Uterus (tissue), 4 donors: ENCODE measurements around the gene E2F7. TPM values are rescaled to one million over a fixed set of nuclear protein-coding genes. Genes with fewer than 3 reads are reported as not detected.

ENCODE experiments used
- DNase-seq, 2 donors: peaks; one replicate each; pipeline ENCODE4 v3.0.0-alpha.2; 2019 to 2020
- H3K27ac ChIP-seq, 2 donors: fragments of 200-600 bp; sonication (generic); 1 replicate in 1 of 2; 2 replicates in 1 of 2; pipeline ENCODE4 v1.5.1; 2016 to 2018
- H3K27me3 ChIP-seq, 2 donors: fragments of 200-600 bp; sonication (generic); one replicate each; pipeline ENCODE4 v1.5.1; 2018 to 2019; ENCODE audit warnings: control low read depth in 1 of 2
- H3K36me3 ChIP-seq, 2 donors: fragments of 200-600 bp; sonication (generic); one replicate each; pipeline ENCODE4 v1.5.1; 2019; ENCODE audit warnings: control low read depth in 1 of 2
- H3K4me1 ChIP-seq, 2 donors: fragments of 200-600 bp; sonication (generic); one replicate each; pipeline ENCODE4 v1.5.1; 2018 to 2019; ENCODE audit warnings: control low read depth in 1 of 2
- H3K4me3 ChIP-seq, 2 donors: fragments of 200-600 bp; sonication (generic); 1 replicate in 1 of 2; 2 replicates in 1 of 2; pipeline ENCODE4 v1.5.1; 2018 to 2019; ENCODE audit warnings: mild to moderate bottlenecking in 1 of 2
- H3K9me3 ChIP-seq, 2 donors: fragments of 200-600 bp; sonication (generic); one replicate each; pipeline ENCODE4 v1.5.1; 2019; ENCODE audit warnings: control low read depth in 1 of 2
- POLR2A ChIP-seq, 2 donors: fragments of 450-650 bp; IDR thresholded peaks; one replicate each; pipeline ENCODE4 v1.6.1; 2016; ENCODE audit warnings: antibody characterized with exemption in 2 of 2, mild to moderate bottlenecking in 1 of 2, moderate library complexity in 1 of 2
- intact Hi-C: fragments of 100-400 bp; cut with DNase I; formaldehyde crosslinking; loops from one replicate; pipeline ENCODE4 v1.15.1; 2023; ENCODE audit warnings: low total_unique reads
- total RNA-seq, 4 donors: library from RNA; depleted of rRNA in 3 of 4; stranded (reverse); fragments of >200 nt in 3 of 4; gene quantifications; one replicate each; pipeline versions ENCODE4 v1.1.0 to v1.2.4, GENCODE V29; 2014 to 2023
- TF ChIP-seq, protein P1 (sequence below), 4 experiments: fragments of 200-600 bp in 2 of 4; fragments of 450-650 bp in 2 of 4; sonication (generic) in 2 of 4; IDR thresholded peaks; one replicate each; pipeline ENCODE4 v1.5.1; 2016 to 2019; ENCODE audit warnings: antibody characterized with exemption in 4 of 4, mild to moderate bottlenecking in 2 of 4, moderate library complexity in 1 of 4
- donor health status: DM: yes; HTN: yes; CAD: no.

Gene E2F7
- total RNA-seq, 4 donors from 2014 or later: 5.9 TPM; not detected in 3

DNA sequence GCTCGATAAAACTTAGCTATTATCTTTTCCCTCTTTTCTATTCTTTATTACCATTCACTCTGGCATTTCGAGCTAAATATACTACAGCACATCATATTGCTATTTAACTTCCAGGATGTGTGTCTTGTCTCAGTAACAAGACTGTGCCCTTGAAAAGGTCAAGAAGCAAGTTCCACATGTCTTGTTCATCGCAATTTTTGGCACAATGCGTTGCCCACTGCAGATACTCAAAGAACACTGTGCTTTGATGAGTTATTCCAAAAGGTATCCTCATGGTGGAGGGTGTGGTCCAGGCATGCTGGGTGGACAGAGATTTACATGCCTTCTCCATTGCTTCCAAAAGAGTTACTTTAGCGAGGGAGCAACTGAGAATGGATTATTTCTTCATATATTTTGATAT is 6.6 kb downstream of the E2F7 start:
- no peak for DNase-seq
- Histone ChIP-seq H3K4me1 (no peaks in the 10 kb centered on the region), H3K4me3 (no peak overlapping the region), H3K36me3 (no peaks in the 10 kb centered on the region), H3K27me3 (no peaks in the 10 kb centered on the region), H3K9me3 (no peaks in the 10 kb centered on the region), H3K27ac (no peak overlapping the region)
- no peak for TF ChIP-seq POLR2A (IDR thresholded peaks at IDR 0.05)
- TF ChIP-seq, protein P1, sequence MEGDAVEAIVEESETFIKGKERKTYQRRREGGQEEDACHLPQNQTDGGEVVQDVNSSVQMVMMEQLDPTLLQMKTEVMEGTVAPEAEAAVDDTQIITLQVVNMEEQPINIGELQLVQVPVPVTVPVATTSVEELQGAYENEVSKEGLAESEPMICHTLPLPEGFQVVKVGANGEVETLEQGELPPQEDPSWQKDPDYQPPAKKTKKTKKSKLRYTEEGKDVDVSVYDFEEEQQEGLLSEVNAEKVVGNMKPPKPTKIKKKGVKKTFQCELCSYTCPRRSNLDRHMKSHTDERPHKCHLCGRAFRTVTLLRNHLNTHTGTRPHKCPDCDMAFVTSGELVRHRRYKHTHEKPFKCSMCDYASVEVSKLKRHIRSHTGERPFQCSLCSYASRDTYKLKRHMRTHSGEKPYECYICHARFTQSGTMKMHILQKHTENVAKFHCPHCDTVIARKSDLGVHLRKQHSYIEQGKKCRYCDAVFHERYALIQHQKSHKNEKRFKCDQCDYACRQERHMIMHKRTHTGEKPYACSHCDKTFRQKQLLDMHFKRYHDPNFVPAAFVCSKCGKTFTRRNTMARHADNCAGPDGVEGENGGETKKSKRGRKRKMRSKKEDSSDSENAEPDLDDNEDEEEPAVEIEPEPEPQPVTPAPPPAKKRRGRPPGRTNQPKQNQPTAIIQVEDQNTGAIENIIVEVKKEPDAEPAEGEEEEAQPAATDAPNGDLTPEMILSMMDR (IDR thresholded peaks at IDR 0.05): no peak
- intact Hi-C loops: no loop called here

DNA sequence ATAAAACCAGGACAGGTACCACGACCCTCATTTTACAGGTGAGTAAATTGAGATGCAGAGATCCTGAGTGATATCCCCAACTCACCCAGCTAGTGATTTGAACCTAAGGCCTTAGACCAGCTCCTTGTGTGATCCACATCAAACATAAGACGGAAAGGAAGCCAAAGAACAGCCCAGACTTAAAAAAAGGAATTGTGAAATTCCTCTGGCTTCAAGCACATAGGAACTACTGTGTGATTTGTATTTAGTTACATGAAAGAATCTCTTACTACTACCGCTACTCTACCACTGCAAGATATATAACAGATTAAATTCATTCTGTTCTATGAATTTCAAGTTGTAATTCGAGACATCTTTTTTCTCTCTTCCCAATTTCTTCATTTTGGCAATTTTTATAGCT is 10.5 kb downstream of the E2F7 start:
- Histone ChIP-seq H3K27ac (no peak overlapping the region), H3K36me3 (no peaks in the 10 kb centered on the region), H3K4me1 (no peaks in the 10 kb centered on the region), H3K9me3 (no peaks in the 10 kb centered on the region), H3K27me3 (no peaks in the 10 kb centered on the region), H3K4me3 (no peak overlapping the region)
- DNase-seq: no peak
- TF ChIP-seq, protein P1 (IDR thresholded peaks at IDR 0.05): no peak
- TF ChIP-seq POLR2A (IDR thresholded peaks at IDR 0.05): no peak
- intact Hi-C loops: no loop called here

DNA sequence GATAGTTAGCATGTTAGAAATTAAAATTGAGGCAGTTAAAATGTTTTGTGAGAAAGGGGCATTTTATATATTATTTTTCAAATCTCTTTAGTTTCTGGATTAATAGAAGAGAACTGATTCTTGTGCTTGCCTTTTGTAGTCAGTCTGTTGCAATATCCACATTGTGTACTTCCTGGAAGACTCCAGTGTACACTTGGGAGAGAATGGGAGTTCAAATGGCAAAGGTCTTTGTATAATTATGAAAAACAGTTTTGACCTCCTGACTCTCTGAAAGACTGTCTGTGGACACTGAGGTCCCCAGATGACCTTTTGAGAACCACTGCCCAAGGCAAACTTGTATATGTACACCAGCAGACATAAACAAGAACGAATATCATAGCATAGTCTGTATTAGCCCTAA is 12.1 kb downstream of the E2F7 start:
- TF ChIP-seq, protein P1 (IDR thresholded peaks at IDR 0.05): no peak
- no peak for TF ChIP-seq POLR2A (IDR thresholded peaks at IDR 0.05)
- no peaks in the 10 kb centered on the region for H3K27me3 ChIP-seq

DNA sequence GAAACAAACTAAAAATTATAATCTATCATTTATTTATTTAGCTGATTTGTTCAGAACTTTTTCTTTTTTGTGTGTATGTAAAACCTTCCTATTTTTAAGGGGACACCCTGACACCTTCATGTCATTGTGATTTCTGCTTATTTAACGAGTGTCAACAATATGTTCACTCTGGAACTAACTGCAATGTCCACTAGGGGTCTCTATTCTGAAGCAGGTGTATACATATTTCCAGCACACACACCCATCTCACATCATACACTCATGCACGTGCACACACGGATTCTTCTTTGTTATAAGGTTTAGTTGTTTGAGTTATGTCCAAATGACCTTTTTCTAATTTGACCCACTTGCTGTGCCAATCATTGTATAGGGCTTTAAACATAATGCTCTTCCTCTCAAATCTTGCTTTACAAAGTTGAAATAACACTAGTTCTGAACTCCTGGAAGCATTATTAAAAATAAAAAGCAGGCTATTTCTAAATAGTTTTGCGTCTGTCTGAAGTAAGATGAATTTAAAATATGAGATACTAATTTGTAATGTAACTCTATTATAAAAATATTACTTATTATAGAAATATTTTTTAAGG is 15.5 kb downstream of the E2F7 start:
- H3K27me3 ChIP-seq: no peaks in the 10 kb centered on the region
- no peaks in the 10 kb centered on the region for H3K36me3 ChIP-seq
- intact Hi-C loops: no loop called here
- H3K27ac ChIP-seq: no peak overlapping the region
- H3K4me1 ChIP-seq: no peaks in the 10 kb centered on the region
- DNase-seq: no peak
- no peak overlapping the region for H3K4me3 ChIP-seq
- no peaks in the 10 kb centered on the region for H3K9me3 ChIP-seq
- TF ChIP-seq, protein P1 (IDR thresholded peaks at IDR 0.05): peak; percentile 39 to 54 (median 48)
- TF ChIP-seq POLR2A (IDR thresholded peaks at IDR 0.05): no peak

More for the DNA sequence above, 12.1 kb downstream of the E2F7 start:
- intact Hi-C loops: no loop called here
- Histone ChIP-seq H3K4me1 (no peaks in the 10 kb centered on the region), H3K9me3 (no peaks in the 10 kb centered on the region), H3K27ac (no peak overlapping the region), H3K36me3 (no peaks in the 10 kb centered on the region), H3K4me3 (no peak overlapping the region)
- DNase-seq: no peak

DNA sequence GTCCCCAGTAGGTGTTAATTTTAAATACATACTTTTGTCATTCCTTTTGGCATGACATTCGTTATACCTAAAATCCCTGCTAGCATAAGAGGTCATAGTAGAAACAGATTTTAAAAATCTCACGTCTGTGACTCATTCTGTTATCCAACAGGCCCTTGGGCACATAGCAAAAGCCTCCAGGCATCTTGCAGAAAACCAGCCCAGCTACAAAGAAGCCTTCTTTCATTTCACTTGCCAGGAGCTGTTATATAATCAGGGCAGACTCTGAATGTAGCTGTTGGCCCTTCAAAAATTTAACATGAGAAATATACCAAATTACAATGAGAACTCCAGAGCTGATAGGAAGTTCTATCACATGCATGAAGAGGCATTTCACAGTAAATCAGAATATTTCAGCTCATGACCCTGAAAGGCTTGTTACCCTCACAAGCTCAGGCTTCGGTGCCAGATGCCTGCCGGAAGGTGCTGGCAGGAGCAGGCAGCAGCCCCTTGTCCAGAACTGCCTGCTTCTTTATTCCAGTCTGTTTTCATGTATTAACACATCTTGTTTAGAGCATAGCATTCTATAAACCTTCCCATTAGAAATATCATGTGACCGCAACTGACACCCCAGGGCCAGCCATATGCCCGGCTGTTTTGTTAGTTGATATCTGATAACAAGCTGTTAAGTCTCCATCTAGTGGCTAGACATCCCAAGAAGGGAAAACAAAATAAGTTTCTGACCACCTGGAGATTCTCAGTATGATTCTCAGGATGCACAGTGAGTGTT is 17.8 kb downstream of the E2F7 start:
- Histone ChIP-seq H3K27ac (no peak overlapping the region), H3K36me3 (no peaks in the 10 kb centered on the region), H3K9me3 (no peaks in the 10 kb centered on the region), H3K27me3 (no peaks in the 10 kb centered on the region), H3K4me3 (no peak overlapping the region), H3K4me1 (no peaks in the 10 kb centered on the region)
- no peak for DNase-seq
- intact Hi-C loops: no loop called here
- TF ChIP-seq, protein P1 (IDR thresholded peaks at IDR 0.05): no peak
- no peak for TF ChIP-seq POLR2A (IDR thresholded peaks at IDR 0.05)
